GM21528 (cell line): ENCODE measurements around the gene PREP.

Experiments used
- ATAC-seq: cut with Tn5 transposase; IDR thresholded peaks from one replicate; pipeline ENCODE4 v1.9.1; 2021; ENCODE audit warnings: mild to moderate bottlenecking, moderate library complexity; ENCODE audit not compliant: unreplicated experiment, low FRiP score

PREP gene

DNA sequence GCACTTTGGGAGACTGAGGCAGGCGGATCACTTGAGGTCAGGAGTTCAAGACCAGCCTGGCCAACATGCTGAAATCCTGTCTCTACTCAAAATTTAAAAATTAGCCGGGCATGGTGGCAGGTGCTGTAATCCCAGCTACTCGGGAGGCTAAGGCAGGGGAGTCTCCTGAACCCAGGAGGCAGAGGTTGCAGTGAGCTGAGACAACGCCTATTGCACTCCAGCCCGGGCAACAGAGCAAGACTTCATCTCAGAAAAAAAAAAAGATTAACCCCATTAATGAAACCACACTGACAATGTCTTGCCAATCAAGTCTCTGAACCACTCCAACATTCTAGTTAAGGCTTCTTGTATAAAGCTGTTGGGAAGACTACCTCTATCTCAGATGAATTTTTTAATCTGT lies 4.0 kb downstream of the PREP start:
- ATAC-seq = no peak

DNA sequence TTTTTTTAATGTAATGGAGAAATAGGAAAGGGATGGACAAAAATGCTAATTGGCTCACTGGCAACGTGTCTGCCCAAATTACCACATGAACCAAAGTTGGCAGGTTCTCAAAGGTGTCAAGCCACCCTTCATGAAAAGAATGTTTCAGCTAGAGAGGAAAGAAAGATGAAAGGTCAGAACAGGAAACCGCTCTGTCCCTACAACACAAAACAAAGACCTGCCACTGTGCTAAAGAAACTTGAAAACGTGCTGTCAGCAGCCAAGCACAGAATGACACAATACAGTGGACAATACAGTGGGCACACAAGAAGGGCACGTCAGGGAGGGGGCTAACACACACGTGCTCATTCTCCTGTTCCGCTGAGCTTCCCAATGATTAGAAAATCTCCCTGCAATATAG lies 4.9 kb downstream of the PREP start:
- no peak for ATAC-seq

- no peak for ATAC-seq
These were observed 11.2 kb downstream of the PREP start for GRCh38 chr6:105391705-105392104.

- no peak for ATAC-seq
These were observed 13.3 kb downstream of the PREP start for GRCh38 chr6:105389543-105389942.

DNA sequence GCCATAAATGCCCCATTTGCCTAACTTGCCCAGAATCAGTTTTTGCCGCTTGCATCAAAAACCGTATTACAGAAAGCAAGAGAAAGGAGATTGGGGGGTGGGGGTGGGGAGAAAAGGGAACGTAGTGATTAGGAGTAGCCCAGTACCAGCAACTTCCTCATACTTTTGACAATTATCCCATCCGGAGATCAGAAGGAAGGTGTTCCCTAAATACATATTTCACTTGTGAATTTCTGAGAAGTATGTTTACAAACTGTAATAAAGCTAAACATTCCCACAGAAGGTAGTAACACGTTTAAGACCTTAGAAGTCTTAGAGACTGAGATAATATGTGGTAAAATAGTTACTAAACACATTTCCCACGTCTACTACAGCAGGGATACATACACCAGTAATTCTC lies 14.5 kb downstream of the PREP start:
- ATAC-seq = no peak

DNA sequence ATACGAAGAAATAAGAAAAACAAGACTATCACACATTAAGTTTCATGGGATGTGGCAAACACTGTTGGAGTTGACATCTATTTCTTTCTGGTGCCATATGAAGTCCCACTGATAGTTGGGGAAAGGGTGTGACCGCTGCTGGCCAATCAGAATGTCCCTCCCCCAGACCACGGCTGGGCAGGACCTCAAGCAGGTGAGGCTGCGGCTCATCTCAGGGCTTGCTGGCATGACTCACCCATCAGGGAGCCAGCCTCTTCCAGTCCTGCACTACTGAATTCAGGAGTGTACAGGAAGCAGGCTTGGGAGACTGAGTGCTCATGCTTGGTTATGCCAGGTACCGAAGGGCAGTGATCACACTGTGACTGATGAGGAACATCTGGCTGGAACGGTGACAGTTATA lies 18.9 kb downstream of the PREP start:
- no peak for ATAC-seq

DNA sequence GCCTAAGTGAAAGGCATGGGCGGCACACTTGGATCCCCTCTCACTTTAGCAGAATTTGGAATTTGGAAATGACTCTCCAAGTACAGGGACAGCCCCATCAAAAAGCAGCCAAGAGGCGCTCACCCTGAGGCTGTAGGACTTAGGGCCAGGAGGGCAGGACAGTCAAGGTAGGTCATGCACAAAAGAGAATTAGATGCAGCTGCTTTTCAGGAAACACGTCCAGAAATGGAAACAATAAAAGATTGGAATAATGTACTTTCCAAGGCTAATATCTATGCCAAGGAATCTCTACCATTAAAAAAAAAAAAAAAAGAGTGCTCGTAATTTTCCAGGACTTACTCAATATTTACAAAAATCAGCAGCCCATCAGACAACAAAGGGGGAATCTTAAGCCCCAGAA lies 19.9 kb downstream of the PREP start:
- no peak for ATAC-seq

DNA sequence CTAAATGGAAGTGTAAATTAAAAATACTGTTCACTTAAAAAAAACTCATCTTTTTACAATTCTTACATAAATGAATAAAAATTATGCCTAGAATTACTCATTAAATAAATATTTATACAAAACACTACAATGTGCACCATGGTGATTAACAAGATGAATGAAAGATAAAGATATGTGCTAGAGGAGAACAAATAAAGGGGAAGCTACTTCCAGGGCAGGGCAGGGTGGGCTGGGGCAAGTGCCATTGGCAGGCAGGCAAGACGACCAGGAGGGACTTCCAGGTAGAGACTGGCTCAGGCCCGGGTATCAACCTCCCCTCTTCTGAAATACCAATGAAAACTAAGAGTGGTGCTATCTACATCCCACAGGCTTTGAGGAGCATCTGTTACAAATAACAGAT lies 20.4 kb downstream of the PREP start:
- no peak for ATAC-seq

DNA sequence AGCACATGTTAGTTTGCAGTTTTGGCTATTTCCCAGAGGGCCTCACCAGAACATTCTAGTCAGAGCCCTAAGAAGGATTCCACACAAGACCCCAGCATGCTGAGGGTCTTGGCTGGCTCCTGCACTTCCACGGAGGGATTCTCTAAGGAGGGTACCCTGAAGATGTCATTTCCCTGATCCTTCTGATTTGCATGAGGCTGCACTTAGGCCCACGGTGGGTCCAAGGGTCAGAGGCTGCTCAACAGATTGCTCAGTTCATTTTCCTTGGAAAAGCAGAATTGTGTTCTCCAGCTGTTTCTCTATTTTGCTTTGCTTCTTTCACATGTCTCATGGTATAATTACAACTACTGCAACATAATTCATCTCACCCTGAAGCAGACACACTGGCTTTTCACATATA lies 22.2 kb downstream of the PREP start:
- ATAC-seq = no peak

- ATAC-seq = no peak
These were observed 27.1 kb downstream of the PREP start for GRCh38 chr6:105375797-105376196.

DNA sequence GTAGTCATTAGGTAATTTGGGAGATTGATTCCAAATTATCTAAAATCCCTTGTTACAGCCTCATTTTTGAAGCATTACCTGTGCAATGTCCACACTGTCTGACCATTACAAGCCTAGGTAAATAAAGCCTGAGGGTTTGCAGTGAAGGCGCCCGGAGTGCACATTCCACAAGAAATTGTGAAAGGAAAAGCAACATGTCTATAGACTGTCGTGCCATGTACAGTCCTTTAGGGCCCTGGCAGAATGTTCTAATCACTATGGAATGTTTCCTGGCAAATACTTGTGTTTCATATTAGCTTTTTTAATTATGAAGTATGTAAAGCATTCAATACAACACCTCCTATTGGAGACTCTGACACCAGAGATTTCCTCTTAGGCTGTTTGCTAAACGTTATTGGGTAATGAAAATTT lies 28.9 kb downstream of the PREP start:
- ATAC-seq = no peak

- ATAC-seq = no peak
These were observed 29.4 kb downstream of the PREP start for GRCh38 chr6:105373481-105373880.

- no peak for ATAC-seq
These were observed 30.1 kb downstream of the PREP start for GRCh38 chr6:105372849-105373182.

DNA sequence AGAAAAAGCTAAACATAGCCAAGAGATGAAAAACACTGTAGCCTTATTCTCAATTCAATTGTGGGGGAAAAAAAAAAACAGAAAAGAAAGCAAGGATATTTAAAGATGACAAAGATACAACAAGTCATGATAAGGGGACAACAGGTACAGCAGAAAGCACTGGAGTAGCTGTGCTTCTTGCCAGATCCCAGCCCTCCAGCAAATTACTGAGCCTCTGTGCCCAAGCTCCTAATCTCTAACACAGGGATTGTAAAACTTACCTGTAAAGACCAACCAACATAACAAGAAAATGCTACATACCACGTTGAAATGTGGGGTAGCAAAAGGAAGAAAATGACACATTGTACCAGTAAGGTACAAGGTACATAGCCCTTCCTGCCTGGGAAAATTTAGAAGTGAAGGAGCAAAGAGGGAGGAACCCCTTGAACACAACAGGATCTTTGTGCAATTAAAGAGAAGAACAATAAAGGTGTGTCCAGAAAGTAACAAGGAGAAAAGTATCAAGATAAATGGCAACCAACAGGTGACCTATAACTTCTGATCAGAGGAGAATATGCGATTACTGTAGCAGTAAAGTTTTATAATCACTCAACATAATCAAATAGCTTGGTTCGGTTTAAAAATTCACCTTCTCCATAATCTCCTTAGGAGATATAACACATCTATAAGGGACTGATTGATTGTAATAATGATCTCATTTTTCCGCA lies 30.6 kb downstream of the PREP start:
- no peak for ATAC-seq

- ATAC-seq = no peak
These were observed 32.5 kb downstream of the PREP start for GRCh38 chr6:105370351-105370750.

DNA sequence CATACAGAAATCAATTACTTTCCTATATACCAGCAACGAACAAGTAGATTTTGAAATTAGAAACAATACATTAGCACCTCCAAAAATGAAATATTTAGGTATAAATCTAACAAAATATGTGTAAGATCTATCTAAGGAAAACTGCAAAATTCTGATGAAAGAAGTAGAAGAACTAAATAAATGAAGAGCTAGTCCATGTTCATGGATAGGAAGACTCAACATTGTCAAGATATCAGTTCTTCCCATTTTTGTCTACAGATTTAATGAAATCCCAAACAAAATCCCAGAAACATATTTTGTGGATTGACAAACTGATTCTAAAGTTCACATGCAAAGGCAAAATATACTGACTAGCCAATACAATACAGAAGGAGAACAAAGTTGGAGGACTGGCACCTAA lies 33.7 kb downstream of the PREP start:
- no peak for ATAC-seq

DNA sequence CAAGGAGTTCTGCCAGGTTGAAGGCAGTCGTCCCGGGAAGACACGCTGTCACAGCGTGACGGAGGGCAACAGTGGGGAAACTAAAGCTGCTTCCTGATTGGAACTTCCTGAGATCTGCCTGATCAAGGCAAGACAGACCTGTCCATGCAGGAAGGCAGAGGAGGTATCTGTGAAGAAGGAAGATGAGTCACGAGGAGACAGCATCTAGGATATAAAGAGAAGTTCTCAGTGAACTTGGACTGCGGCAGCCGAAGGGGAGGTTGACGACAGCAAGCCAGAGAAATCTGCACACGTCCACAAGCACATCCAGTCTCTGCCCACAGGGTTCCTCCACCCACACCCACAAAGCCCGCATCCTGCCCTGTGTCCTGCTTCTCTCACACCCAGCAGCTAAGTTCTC lies 38.6 kb downstream of the PREP start:
- ATAC-seq = no peak

DNA sequence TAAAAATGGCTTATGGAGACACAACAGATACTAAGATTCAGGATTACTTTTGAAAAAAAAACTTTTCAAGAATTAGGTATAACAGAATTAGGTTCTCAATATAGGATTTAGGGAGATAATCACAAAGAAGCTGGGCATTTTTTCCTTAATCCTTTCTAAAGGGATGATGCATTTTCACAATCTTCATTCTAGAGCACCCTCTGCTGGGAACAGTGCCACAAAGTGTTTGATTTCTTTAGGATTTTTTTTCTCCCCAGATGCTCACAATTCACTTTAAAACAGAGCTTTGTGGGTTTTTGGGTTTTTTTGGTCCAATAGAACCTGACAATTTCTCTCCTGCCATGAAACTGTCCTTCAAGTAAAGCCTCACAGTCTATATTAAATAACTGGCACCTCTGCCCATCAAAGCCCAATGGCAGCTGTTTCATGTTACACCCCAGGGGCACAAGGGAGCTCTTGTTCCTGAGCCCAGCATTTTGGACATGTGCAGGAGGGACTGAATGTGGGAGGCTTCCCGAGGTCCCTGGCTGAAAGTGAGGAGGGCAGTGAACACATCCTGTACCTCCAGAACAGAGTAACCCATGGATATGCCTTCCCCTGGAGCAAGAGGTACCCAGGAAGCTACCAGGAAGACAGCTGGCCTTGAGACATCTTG lies 39.7 kb downstream of the PREP start:
- no peak for ATAC-seq

DNA sequence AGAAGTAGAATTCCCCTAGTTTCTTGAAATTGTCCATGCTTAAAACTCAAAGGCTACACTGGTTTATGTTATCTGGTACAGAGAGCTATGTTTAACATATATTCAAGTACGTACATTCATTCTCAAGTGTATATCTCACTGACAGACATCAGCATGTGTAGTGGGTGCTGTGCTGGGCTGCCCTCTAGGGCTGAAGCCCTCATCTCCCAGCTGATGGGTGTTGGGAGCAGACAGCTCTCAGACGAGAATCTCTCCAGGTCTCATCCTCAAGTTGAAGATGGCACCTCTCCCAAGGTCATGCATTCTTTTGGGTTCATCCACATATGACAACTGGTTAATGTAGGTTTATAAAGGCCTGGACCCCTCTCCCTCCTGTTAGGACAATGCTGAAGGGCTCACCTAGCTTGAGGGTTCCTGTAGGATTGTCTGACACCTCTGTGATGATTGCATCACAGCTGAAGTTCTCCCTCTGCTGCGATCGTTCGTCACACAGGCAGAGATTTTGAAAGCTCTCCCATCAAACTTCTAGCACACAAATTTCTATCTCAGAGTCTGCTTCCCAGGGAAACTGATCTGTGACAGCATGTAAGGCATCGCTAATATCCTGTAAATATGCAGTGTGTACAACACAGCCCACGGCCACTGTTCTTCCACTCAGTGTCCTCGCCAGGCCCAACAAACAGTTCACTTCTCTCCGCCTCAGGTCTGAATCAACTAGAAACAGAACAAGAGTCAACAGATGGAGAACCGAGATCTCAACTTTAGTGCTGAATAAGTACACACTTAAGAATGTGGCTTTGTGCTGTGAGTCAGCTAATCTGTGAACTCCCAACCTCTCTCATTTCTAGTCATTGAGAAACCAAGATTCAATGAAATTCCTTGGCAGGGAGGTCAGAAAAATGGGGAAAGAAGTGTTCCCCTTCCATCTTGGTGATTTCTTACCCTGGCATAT lies 43.2 kb downstream of the PREP start:
- ATAC-seq = no peak

DNA sequence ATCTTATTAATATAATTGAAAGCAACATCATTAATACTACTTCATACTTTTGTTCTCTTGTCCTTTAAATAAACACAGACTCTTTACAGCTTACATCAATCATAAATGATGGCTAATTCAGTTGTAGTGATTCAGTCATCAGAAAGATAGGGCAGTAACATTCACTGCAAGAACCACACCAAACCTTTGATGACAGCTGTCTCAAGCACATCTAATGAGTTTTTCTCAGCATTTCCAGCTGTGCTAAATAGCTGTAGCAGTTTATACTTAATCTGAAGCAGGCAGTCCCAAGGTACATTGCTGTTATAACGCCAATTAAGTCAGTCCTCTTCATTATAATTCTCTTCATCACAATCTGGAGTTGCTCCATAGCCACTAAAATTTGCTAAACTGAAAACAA lies 45.7 kb downstream of the PREP start:
- no peak for ATAC-seq

GRCh38 chr6:105352037-105352617 lies 50.8 kb downstream of the PREP start:
- ATAC-seq = no peak
